ENCODE data around the gene CPOX. TPM values are rescaled to one million over a fixed set of nuclear protein-coding genes. Genes with fewer than 3 reads are reported as not detected.

CPOX gene
- total RNA-seq, 1 donor from 2014 or later: 34.8 TPM

- Histone ChIP-seq H3K4me1 (no peaks in the 10 kb centered on the region), H3K36me3 (no peaks in the 10 kb centered on the region), H3K27me3 (no peaks in the 10 kb centered on the region), H3K27ac (no peak overlapping the region), H3K9me3 (no peaks in the 10 kb centered on the region), H3K4me3 (no peak overlapping the region)
- intact Hi-C loops (cut with DNase I): no loop called here
- TF ChIP-seq CTCF (IDR thresholded peaks at IDR 0.05): no peak
- DNase-seq (ENCODE audit: low spot score in 2 of 2): no peak
Measured at GRCh38 chr3:98540346-98540745, 53.1 kb downstream of the CPOX start.

DNA sequence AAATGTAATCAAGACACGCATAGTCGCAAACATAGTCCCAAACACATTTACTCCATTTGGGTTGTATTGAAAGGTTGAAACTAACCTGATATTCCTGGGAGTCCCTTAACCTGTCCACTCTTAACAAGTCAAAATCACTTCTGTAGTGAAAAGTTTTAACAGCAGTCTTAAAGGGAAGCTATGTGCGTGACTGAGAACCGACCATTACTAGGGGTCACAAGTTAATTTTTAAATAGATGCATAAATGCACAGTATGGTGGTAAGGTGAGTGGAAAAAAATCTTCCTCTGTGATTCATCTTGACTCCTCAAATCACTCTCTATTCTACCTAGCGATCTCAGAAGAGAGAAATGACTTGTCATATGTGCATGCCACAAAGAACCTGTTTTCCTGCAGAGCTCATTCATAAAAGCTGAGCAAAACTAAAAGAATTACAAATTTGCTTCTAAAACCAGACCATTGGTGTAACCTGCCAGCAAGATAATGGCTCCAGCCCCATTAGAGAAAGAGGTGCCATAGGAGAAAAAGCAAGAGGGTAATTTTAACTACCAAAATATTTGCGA, 56.9 kb downstream of the CPOX start:
- Histone ChIP-seq H3K27me3 (no peaks in the 10 kb centered on the region), H3K4me3 (no peak overlapping the region), H3K36me3 (no peaks in the 10 kb centered on the region), H3K27ac (no peak overlapping the region), H3K9me3 (no peaks in the 10 kb centered on the region), H3K4me1 (no peaks in the 10 kb centered on the region)
- no peak for DNase-seq (ENCODE audit: low spot score in 2 of 2)
- TF ChIP-seq CTCF (IDR thresholded peaks at IDR 0.05): no peak
- intact Hi-C loops (cut with DNase I): no loop called here

DNA sequence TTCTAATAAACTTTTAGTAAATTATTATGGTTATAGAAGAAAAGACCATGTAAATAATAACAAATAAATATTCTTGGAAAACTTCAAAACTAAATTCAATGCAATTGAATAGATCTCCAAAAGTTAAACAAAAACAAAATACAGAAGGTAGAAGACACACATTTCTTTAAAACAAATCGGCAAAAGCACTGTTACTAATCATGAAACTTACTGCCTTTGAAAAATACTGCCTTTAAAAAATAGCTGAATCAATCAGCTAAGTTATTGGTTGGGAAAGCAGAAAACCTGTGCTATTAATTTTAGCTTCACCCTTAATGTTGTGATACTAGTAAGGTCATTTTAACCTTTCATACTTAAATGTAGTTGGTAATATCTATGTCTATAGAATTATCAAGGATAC, 58.7 kb downstream of the CPOX start:
- no peak for DNase-seq (ENCODE audit: low spot score in 2 of 2)
- no peak overlapping the region for H3K27ac ChIP-seq
- TF ChIP-seq CTCF (IDR thresholded peaks at IDR 0.05): no peak
- no peak overlapping the region for H3K4me3 ChIP-seq
- intact Hi-C loops (cut with DNase I): no loop called here
- H3K27me3 ChIP-seq: no peaks in the 10 kb centered on the region
- no peaks in the 10 kb centered on the region for H3K36me3 ChIP-seq
- no peaks in the 10 kb centered on the region for H3K4me1 ChIP-seq
- H3K9me3 ChIP-seq: no peaks in the 10 kb centered on the region

DNA sequence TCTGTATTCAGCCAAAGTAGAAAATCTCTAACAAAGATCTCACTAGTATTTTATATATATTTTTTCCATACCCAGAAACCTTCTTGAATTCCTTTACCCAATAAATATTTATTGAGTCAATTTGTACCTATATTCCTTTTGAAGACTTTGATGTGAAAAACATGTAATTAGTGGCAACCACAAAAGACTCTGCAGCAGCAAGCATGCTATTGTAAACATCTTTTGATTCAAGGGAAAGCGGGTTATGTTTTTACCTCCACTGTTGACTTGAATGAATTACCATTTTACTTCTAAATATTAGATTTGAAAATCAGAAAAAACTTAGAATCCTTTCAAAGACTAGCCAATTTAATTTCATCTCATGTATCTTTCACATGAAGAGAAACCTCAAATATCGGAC, 59.2 kb downstream of the CPOX start:
- intact Hi-C loops (cut with DNase I): no loop called here
- no peaks in the 10 kb centered on the region for H3K36me3 ChIP-seq
- H3K4me3 ChIP-seq: no peak overlapping the region
- no peaks in the 10 kb centered on the region for H3K4me1 ChIP-seq
- no peaks in the 10 kb centered on the region for H3K9me3 ChIP-seq
- no peak overlapping the region for H3K27ac ChIP-seq
- TF ChIP-seq CTCF (IDR thresholded peaks at IDR 0.05): no peak
- H3K27me3 ChIP-seq: no peaks in the 10 kb centered on the region
- DNase-seq (ENCODE audit: low spot score in 2 of 2): no peak

DNA sequence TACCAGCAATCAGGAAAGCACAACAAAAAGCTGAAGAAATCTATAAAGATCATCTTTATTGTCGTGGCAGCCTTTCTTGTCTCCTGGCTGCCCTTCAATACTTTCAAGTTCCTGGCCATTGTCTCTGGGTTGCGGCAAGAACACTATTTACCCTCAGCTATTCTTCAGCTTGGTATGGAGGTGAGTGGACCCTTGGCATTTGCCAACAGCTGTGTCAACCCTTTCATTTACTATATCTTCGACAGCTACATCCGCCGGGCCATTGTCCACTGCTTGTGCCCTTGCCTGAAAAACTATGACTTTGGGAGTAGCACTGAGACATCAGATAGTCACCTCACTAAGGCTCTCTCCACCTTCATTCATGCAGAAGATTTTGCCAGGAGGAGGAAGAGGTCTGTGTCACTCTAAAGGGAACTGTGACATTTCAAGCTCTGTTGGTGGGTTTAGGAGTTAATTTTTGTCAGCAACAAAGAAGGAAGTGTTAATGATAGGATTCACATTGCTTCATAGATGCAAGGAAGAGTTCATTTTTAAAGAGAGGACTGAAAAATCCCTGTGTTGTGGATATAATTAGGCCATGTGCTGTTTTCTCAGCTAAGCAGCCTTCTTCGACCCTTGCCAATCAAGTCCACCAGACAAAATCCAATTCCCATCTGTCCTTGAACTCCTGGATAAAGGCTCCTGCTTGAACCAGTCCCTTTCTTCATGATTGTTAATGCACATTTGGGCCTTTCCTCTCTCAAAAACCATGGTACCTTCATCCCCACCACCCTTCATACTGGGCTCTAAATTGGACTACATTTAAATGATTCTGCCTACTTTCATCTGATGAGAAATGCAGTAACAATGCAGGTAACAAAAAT, 60.5 kb downstream of the CPOX start:
- Histone ChIP-seq H3K27me3 (no peaks in the 10 kb centered on the region), H3K4me1 (no peaks in the 10 kb centered on the region), H3K27ac (no peak overlapping the region), H3K36me3 (no peaks in the 10 kb centered on the region), H3K9me3 (no peaks in the 10 kb centered on the region), H3K4me3 (no peak overlapping the region)
- TF ChIP-seq CTCF (IDR thresholded peaks at IDR 0.05): no peak
- intact Hi-C loops (cut with DNase I): no loop called here
- DNase-seq (ENCODE audit: low spot score in 2 of 2): no peak

All from ascending aorta (tissue), 2 donors.